ENCODE data around the gene HDDC3. TPM values are rescaled to one million over a fixed set of nuclear protein-coding genes. Genes with fewer than 3 reads are reported as not detected.

HDDC3 gene
- polyA plus RNA-seq, 1 of the 3 experiments (the other 2 are of a cell fraction), result 25.8 TPM

DNA sequence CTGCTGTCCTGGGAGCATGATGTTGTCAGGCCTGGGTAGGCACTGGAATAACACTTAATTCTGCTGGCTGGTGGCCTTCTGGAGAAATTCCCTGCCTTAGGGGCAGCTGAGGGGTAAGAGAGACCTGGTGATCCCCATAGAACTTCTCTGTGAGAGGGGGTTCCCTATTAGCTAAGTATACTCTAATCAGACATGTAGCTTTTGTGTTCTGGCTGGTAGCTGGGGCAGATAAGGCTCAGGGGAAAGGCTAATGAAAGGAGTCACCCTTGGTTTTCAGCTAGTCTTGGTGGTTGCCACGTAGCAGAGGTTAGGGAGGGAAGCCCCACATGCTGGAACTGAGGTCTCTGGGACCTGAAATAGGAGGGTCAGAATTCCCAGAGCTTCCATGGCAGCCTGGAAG, 952 bp upstream of the HDDC3 start:
- H3K27me3 ChIP-seq (ENCODE audit: insufficient read depth), result no peaks in the 10 kb centered on the region
- ChIA-PET POLR2A (interaction anchor here (2.4 to 4.8 kb wide), 3 partner anchors 21 to 38 kb away, joined by 8 to 23 read pairs (median 12); partner anchors contain the start of gene RCCD1), CTCF (interaction anchor here (1.1 to 11.5 kb wide), 29 partner anchors 8 to 339 kb away, joined by 3 to 142 read pairs (median 9); partner anchors contain the start of genes BLM, FES, MAN2A2 and RCCD1)
- no peaks in the 10 kb centered on the region for H3K9me3 ChIP-seq
- H3F3A ChIP-seq (replicated peaks; ENCODE audit: insufficient read depth), result peaks cover 22% of the 10 kb centered on the region
- no peak overlapping the region for H3K4me2 ChIP-seq
- peaks cover 22% of the 10 kb centered on the region for H3K79me2 ChIP-seq (ENCODE audit: insufficient read depth)
- H3K9me2 ChIP-seq, result no peaks in the 10 kb centered on the region
- no peak overlapping the region for H3K4me3 ChIP-seq (ENCODE audit: low read depth in 2 of 2, low read length in 1 of 2)
- TF ChIP-seq MEF2A (IDR thresholded peaks at IDR 0.05; ENCODE audit: borderline replicate concordance, low read depth), result no peak
- H2AFZ ChIP-seq (ENCODE audit: low read depth), result no peak overlapping the region
- H4K20me1 ChIP-seq (ENCODE audit: insufficient read depth), result no peaks in the 10 kb centered on the region
- DNase-seq, result no peak
- H3K4me1 ChIP-seq (ENCODE audit: control insufficient read depth in 1 of 2, insufficient read depth in 2 of 2, low read depth in 1 of 2, low read length in 1 of 2), result peaks cover 13 to 41% of the 10 kb centered on the region in 2 experiments; a peak in 2 of 4 replicates
- 67% methylated on average over 1 of the region's 1 CpG for WGBS (ENCODE audit: low lambda C conversion rate)
- H3K9ac ChIP-seq, result no peak overlapping the region
- peaks cover 3 to 14% of the 10 kb centered on the region in 2 experiments for H3K36me3 ChIP-seq (replicated peaks in 1 of 2; ENCODE audit: control insufficient read depth in 1 of 2, insufficient read depth in 2 of 2, low read length in 1 of 2)
- H3K27ac ChIP-seq (ENCODE audit: low read depth in 2 of 2, low read length in 1 of 2), result no peak overlapping the region

- Histone ChIP-seq H3K4me1 (ENCODE audit: control insufficient read depth in 1 of 2, insufficient read depth in 2 of 2, low read depth in 1 of 2, low read length in 1 of 2) (peaks cover 13 to 41% of the 10 kb centered on the region in 2 experiments; a peak in 2 of 4 replicates), H3F3A (replicated peaks; ENCODE audit: insufficient read depth) (peaks cover 22% of the 10 kb centered on the region), H3K27me3 (ENCODE audit: insufficient read depth) (no peaks in the 10 kb centered on the region), H3K79me2 (ENCODE audit: insufficient read depth) (peaks cover 20% of the 10 kb centered on the region), H3K4me3 (ENCODE audit: low read depth in 2 of 2, low read length in 1 of 2) (peak overlapping the region; percentile 84 to 89; a peak in 3 of 4 replicates), H4K20me1 (ENCODE audit: insufficient read depth) (no peaks in the 10 kb centered on the region), H3K9ac (peak overlapping the region; percentile 74; the same call in 1 of the 2 replicates), H3K4me2 (peak overlapping the region; percentile 97; the same call in 1 of the 2 replicates), H3K9me3 (no peaks in the 10 kb centered on the region), H3K9me2 (no peaks in the 10 kb centered on the region), H3K27ac (ENCODE audit: low read depth in 2 of 2, low read length in 1 of 2) (peak overlapping the region; percentile 32 to 40; a peak in 3 of 4 replicates), H2AFZ (ENCODE audit: low read depth) (peak overlapping the region; percentile 91), H3K36me3 (replicated peaks in 1 of 2; ENCODE audit: control insufficient read depth in 1 of 2, insufficient read depth in 2 of 2, low read length in 1 of 2) (peaks cover 0 to 8% of the 10 kb centered on the region in 2 experiments)
- 26% methylated on average over 4 of the region's 5 CpGs for WGBS (ENCODE audit: low lambda C conversion rate)
- DNase-seq, result no peak
- TF ChIP-seq NRF1 (IDR thresholded peaks at IDR 0.05; ENCODE audit: low read depth, low read length) (no peak), TAF1 (IDR thresholded peaks at IDR 0.05; ENCODE audit: borderline replicate concordance, low read depth, low read length) (no peak), RXRA (IDR thresholded peaks at IDR 0.05; ENCODE audit: borderline replicate concordance, low read depth) (no peak), FOSL2 (IDR thresholded peaks at IDR 0.05; ENCODE audit: borderline replicate concordance, low read depth) (no peak), EP300 (IDR thresholded peaks at IDR 0.05; ENCODE audit: borderline replicate concordance in 1 of 2, low read depth in 1 of 2, low read length in 1 of 2) (no peak), MXI1 (IDR thresholded peaks at IDR 0.05; ENCODE audit: low read depth, low read length) (no peak), MAX (IDR thresholded peaks at IDR 0.05; ENCODE audit: low read depth) (no peak)
- TF ChIP-seq, protein P1, sequence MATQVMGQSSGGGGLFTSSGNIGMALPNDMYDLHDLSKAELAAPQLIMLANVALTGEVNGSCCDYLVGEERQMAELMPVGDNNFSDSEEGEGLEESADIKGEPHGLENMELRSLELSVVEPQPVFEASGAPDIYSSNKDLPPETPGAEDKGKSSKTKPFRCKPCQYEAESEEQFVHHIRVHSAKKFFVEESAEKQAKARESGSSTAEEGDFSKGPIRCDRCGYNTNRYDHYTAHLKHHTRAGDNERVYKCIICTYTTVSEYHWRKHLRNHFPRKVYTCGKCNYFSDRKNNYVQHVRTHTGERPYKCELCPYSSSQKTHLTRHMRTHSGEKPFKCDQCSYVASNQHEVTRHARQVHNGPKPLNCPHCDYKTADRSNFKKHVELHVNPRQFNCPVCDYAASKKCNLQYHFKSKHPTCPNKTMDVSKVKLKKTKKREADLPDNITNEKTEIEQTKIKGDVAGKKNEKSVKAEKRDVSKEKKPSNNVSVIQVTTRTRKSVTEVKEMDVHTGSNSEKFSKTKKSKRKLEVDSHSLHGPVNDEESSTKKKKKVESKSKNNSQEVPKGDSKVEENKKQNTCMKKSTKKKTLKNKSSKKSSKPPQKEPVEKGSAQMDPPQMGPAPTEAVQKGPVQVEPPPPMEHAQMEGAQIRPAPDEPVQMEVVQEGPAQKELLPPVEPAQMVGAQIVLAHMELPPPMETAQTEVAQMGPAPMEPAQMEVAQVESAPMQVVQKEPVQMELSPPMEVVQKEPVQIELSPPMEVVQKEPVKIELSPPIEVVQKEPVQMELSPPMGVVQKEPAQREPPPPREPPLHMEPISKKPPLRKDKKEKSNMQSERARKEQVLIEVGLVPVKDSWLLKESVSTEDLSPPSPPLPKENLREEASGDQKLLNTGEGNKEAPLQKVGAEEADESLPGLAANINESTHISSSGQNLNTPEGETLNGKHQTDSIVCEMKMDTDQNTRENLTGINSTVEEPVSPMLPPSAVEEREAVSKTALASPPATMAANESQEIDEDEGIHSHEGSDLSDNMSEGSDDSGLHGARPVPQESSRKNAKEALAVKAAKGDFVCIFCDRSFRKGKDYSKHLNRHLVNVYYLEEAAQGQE (IDR thresholded peaks at IDR 0.05; ENCODE audit: low read depth, low read length), result peak; percentile 81; the same call in 1 of the 2 replicates
- ChIA-PET CTCF (interaction anchor here (0.6 to 11.5 kb wide), 37 partner anchors 10 to 1619 kb away, joined by 3 to 142 read pairs (median 7); partner anchors contain the start of genes BLM, FES, FURIN and MAN2A2), POLR2A (interaction anchor here (0.6 to 4.8 kb wide), 5 partner anchors 16 to 121 kb away, joined by 3 to 23 read pairs (median 8); partner anchors contain the start of genes MAN2A2 and RCCD1)
These were observed 277 bp upstream of the HDDC3 start for GRCh38 chr15:90932660-90932991.

Measured in SK-N-SH (cell line).